Inflammatory macrophage treated with lipopolysaccharide for 4 hours (primary cell): ENCODE measurements around the gene CLEC4F.
A peak's percentile ranks its signal among the peaks of the same experiment; 100 is the strongest.

ENCODE experiments used
- DNase-seq: peaks from one replicate; pipeline ENCODE4 v3.0.0-alpha.2; 2020

CLEC4F gene

GRCh38 chr2:70823249-70823648 lies 2.9 kb upstream of the CLEC4F start:
- DNase-seq: peak; percentile 73

GRCh38 chr2:70822843-70823242 lies 2.4 kb upstream of the CLEC4F start:
- DNase-seq: no peak

GRCh38 chr2:70817284-70817954 lies 3.0 kb downstream of the CLEC4F start:
- DNase-seq: no peak

- DNase-seq: no peak
These were observed 3.7 kb downstream of the CLEC4F start for GRCh38 chr2:70816726-70817125.

GRCh38 chr2:70808983-70809958 lies 11.1 kb downstream of the CLEC4F start:
- DNase-seq: no peak

- no peak for DNase-seq
These were observed 12.6 kb downstream of the CLEC4F start for GRCh38 chr2:70807828-70808118.

- DNase-seq: no peak
These were observed 13.1 kb downstream of the CLEC4F start for GRCh38 chr2:70807102-70807827.

- peak; percentile 2 for DNase-seq
These were observed 13.8 kb downstream of the CLEC4F start for GRCh38 chr2:70806620-70807019.

- DNase-seq: no peak
These were observed 14.4 kb downstream of the CLEC4F start for GRCh38 chr2:70806013-70806412.

GRCh38 chr2:70801607-70802263 lies 18.7 kb downstream of the CLEC4F start:
- no peak for DNase-seq

- DNase-seq: no peak
These were observed 20.7 kb downstream of the CLEC4F start for GRCh38 chr2:70799706-70800105.

GRCh38 chr2:70797996-70798395 lies 22.4 kb downstream of the CLEC4F start:
- DNase-seq: peak; percentile 63

GRCh38 chr2:70797506-70797905 lies 22.9 kb downstream of the CLEC4F start:
- peak; percentile 46 for DNase-seq

- DNase-seq: no peak
These were observed 24.1 kb downstream of the CLEC4F start for GRCh38 chr2:70796262-70796661.

- no peak for DNase-seq
These were observed 25.0 kb downstream of the CLEC4F start for GRCh38 chr2:70795164-70795995.

GRCh38 chr2:70793450-70793849 lies 26.9 kb downstream of the CLEC4F start:
- peak; percentile 93 for DNase-seq

- no peak for DNase-seq
These were observed 30.1 kb downstream of the CLEC4F start, which contains the start of gene FIGLA for GRCh38 chr2:70790136-70790828. FIGLA (minus strand) TSS chr2:70790643; CDS start chr2:70790638, 5 bp downstream.

GRCh38 chr2:70789304-70790135 lies 30.9 kb downstream of the CLEC4F start:
- DNase-seq: peak; percentile 73

GRCh38 chr2:70785137-70785911 lies 35.1 kb downstream of the CLEC4F start:
- peak; percentile 56 for DNase-seq

- no peak for DNase-seq
These were observed 36.1 kb downstream of the CLEC4F start for GRCh38 chr2:70784320-70784719.
